Stimulated activated CD8-positive, alpha-beta memory T cell treated with anti-CD3 and anti-CD28 coated beads, Interleukin-7, amount 100 ng/mL, for 1 hour (primary cell): Measurements from ENCODE around the gene UGT2B10.

Experiments used
- DNase-seq, 2 donors: peaks; one replicate each; pipeline ENCODE4 v3.0.0-alpha.2; 2020; ENCODE audit warnings: low read depth in 2 of 2

Gene UGT2B10

GRCh38 chr4:68871809-68872642 lies 56.2 kb downstream of the UGT2B10 start:
- DNase-seq, result no peak

GRCh38 chr4:68872643-68873502 lies 57.1 kb downstream of the UGT2B10 start:
- no peak for DNase-seq

GRCh38 chr4:68874507-68874906 lies 58.7 kb downstream of the UGT2B10 start:
- DNase-seq, result no peak

GRCh38 chr4:68877555-68877954 lies 61.8 kb downstream of the UGT2B10 start:
- no peak for DNase-seq

- DNase-seq, result no peak
Observed at GRCh38 chr4:68878048-68878447, 62.3 kb downstream of the UGT2B10 start.
